ENCODE data around the gene BANP.

BANP gene

DNA sequence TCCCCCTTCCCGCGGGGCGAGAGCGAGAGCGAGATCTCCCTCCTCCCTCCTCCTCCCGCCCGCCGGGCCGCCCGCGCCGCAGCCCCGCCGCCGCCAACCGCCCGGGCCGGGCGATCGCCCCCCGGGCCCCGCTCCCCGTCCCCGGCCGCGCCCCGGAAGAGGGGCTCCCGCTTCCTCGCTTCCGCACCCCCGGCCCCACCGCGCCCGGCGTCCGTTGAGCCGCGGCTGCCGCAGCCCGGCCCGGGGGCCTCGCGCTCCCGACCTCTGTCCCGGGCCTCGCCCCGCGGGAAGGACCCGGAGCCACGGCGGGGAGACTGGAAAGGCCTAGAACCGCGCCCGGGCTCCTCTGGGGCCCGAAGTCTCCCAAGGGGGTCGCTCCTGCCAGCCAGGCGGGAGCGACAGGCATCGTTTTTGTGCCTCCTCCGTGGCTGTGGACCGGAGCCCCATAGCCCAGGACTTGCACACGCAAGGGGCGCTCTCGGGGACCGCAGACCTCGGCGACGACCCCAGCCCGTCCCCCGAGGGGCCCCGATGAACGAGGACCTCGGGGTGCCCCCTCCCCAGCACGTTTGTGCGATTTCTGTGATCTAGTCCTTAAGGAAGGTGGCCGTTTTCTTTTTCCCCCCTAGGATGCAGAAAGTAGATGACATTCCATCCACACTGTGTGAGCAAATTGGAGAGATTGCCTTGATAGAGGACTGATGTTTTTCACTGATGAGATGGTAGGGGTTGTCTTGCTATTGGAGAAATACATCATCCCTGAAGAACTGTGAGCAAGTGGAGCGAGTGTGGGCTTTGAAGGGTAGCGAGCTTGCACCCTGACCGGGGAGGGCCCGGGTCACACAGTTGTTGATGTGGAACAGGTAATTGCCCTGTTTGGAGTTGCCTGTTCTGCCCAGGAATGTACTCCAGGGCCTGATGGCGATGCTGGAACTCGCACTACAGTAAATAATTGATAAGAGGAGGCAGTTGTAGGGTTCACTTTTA lies 611 bp downstream of the BANP start:
- DNase-seq: peak; percentile 47

DNA sequence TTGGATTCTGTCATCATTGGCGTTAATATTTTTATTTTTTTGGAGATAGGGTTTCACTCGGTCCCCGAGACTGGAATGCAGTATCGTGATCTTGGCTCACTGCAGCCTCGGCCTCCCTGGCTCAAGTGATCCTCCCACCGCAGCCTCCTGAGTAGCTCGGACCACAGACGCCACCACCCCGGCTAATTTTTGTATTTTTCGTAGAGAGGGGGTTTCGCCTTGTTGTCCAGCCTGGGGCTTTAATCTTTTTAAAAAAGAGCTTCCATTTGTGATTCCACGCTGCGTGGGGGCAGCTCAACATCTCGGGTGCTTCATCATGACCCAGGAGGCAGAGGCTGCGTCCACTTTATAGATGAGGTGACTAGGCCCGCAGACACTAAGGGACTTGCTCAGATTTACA lies 1.5 kb downstream of the BANP start:
- DNase-seq: no peak

DNA sequence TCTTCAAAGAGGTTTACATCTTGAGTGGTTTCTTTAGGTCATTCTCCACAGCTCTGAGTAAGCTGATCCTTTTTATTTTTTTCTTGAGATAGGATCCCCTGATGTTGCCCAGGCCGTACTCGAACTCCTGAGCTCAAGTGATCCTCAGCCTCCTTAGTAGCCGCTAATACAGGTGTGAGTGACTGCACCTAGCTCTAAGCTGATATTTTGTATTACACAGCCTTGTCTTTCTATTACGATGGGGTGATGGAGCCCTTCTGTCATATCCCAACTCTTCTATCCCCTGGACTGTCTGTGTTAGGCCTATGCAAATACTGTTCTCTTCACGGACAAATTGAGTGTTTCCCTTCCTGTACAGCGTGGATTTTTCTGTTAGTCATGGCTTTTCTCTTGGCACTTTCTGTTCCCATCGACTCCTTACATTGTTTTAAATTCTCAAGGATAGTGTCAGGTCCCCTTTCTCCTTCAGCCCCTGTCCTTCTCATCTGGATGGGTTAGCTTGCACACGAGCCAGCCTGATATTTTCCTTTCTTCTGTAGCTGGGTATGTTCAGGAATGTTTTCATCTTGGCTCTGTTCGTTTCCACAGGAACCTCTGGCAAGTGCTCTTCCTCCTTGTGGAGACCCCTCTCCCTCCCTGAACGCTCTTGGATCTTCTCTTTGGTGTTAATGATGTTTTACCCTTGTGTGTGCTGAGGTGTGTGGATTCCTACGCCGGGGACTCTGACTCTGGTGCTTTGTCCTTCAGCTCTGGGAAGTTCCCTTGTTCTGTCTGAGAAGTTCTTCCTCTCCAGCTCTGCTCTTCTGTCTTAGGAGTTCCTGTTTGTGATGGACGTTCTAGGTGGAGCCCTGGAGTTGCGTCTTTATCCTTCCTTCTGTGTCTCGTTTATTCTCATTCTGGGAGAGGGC lies 2.3 kb downstream of the BANP start:
- DNase-seq: no peak

DNA sequence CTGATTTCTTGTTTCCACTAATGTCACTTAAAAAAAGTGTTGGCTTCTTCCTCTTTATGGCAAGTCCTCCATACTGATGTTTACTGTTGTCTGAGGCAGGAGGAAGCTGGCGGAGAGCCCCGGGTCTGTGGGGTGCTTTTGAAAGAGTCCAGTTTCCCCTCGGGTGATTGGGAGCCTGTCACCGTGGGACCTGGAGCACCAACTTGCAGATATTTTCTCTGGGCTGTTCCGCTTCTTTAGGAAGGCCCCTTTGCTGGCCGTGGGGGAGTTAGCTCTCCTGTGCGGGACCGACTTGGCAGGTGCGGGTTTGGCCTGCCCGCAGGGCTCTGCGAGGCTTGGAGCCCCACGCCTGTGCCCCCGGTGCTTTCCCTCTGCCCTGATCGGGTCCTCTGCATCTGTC lies 3.1 kb downstream of the BANP start:
- no peak for DNase-seq

DNA sequence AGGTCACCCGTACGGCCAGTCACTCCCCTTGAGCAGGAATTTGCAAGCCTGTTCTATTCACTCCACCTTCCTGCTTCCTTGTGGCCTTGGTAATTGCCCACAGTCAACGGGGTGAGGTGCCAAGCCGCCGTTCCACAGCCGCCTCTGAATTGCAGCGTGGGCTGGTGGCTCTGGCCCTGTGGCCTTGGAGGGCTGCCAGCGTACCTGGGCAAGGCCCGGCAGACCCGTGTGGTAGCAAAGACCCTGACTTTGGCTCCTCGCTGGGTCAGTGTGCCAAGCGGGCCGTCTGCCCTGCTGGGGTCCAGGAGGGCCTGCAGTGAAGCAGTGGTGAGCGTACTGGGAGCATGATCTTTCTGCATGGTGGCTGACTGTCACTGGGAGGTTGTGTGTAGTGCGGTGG lies 3.6 kb downstream of the BANP start:
- no peak for DNase-seq

DNA sequence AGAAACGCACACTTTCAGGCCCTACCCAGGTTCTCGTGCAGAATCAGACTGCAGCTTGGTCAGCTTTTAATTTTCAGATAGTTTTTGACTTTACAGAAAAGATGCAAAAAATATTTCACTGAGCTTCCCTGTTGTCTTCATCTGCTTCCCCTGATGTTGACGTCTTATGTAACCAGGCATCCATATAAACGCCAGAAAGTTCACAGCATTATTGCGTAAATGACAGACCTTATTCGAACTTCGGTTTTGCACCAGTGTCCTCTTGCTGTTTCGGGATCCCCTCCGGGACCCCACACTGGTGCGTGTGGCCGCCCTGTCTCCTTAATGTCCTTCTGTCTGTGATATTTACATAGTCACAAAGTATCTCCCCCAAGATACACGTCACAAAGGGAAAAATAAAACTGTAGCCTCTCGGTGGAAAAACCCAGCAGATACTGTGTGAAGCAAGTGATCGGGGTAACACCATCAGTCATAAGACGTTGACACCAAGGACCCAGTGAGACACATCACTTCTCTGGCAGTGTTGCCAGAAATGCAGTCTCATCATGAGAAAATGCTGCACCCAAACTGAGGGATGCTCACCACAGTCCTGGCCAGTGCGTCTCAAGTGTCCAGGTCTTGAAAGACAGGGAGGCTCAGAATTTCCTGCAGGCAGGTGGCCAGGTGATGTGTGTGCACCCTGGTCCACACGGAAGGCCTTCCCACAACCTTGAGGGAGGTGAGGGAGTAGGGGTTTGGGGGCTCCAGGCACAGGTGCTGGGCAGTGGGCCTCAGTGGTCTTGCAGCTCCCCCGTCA lies 4.3 kb downstream of the BANP start:
- DNase-seq: no peak

DNA sequence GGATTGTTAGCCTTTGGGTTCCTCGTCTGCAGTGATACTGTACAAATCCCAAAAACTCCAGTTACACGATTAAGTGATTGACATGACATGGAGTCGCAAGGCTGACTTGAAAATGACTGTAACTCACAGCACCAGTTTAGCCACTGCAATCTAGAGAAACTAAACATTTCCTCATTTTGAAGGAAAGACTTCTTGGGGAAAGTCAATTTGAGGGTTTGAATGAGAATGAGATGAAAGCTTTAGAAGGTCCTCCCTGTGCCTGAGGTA lies 4.8 kb downstream of the BANP start:
- no peak for DNase-seq

DNA sequence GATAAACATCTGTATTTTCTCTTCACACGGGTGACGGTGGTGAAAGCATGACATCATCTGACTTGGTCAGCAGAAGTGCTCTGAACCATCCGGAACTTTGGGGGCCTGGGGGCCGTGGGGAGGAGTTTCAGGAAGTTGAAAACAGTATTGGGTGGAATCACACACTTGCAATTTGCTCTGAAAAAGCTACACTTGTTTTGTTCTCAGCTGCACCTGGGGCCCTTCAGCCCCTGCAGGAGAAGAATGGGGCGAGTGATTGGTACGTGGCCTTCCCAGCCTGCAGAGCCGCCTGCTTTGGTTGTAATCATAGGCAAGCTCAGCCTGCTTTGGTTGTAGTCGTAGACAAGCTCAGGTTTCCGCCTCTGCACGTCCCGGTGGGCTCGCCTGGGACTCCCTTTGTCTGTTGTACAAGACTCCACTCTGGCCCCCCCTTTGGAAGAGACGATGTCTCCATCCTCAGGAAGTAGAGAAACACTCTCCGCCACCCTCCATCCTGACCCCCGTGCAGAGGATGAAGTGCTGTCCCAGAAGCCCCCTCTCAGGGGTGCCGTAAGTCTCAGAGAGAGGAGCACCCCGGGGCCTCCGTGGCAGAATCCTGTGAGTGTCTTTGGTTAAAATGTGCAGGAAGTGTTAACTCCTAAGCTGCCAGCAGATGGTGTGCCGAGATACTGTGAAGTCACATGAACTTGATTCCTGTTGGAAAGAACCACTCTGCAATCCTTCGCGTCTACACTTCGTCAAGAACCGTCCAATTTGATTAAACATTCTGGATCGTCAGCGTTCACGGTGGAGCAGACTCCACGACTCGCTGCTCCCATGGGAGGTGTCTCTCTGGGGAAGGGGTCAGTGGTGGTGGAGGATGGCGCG lies 5.4 kb downstream of the BANP start:
- peak; percentile 77 for DNase-seq

DNA sequence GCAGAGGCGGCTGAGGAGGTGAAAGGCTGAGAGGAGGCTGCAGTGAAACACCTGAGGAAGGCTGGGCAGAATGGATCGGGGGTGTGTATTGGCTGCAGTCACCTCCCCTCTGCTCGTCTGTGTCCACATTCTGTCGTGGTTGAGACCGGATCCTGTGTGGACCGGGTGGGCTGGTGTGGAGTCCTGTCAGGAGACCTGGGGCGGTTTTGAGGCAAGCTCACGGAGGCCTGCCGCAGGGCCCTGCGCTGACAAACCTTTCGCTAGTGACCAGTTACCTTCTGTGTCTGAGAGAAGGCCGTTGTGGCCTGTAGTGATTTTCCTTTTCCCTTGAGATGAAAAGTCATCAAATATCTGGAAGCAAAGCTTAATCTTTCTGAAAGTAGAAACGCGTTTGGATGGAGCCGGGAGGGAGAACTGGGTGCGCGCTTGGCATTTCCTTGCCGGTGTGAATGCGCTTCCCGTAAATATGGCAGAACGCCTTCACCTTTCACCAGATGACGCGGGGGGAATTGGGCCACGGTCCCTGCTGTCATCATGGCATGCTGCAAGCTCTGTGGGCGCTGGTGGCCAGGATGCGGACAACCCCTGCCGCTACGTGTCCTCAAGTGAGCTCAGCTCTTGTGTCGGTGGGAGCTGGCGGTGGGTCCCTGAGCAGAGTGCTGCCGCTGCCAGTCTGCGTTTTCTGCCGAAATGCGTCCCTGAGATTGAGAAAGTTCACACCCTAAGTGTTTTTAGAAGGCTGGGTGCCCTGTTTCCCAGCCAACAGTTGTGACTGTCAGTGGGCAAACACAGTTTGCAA lies 6.3 kb downstream of the BANP start:
- DNase-seq: no peak

DNA sequence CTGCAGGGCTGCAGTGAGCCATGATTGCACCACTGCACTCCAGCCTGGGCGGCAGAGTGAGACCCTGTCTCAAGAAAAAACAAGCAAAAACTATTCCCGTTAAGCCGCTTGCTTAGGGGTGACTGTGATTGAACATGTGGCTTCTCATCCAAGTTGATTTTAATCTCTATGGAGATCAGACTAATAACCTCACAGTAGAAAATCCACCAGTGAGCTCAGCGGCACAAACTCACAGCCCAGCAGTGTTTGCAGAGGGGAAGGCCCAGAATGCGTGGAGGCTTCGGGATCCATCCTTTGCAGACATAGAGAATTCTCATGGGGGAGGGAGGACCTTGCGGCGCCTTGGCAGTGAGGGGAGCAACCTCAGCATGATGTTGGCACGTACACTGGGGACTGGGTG lies 7.4 kb downstream of the BANP start:
- DNase-seq: no peak

DNA sequence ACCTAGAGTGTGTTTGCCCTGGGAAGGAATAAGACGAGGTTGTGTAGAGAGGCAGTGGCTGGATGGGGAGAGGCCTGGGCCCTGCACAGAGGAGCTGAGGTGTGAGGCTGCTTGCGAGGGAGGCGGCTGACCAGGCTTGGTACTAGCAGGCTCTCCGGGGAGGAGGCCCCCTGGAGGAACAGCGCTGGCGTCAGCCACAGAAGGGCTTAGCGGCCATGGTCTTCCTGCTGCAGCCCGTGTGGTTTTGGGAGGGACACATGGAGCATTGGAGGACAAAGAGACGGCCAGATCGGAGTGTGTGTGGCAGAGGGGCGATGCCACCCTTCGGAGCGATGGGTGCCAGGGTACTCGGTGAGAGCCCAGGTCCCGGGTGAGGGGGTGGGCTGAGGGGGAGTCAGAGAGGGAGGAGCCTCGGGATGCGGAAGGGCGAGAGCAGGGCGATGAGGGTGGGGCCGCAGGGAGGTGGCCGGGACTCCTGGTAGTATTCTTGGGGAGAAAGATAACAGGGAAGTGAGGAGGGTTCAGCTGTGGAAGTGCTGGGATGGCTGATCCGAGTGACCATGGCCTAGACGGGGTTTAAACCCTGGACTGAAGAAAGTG lies 8.3 kb downstream of the BANP start:
- no peak for DNase-seq

DNA sequence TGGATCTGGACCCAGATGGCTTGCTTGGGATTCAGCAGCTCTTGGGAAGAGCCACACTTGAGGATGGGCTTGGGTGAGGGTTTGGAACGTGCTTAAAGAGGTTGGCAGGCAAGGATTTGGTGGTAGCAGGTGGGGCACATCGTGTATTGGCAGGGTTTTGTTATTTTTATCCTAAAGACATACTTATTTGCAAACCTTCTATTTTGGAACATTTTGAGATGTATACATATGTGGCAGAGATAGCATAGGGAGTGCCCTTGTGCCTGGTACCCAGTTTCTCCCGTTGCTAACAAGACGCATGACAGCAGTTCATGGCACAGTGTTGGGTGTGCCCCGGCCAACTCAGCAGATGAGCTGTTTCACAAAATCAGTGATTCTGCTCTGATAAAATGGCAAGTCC lies 9.1 kb downstream of the BANP start:
- DNase-seq: no peak

DNA sequence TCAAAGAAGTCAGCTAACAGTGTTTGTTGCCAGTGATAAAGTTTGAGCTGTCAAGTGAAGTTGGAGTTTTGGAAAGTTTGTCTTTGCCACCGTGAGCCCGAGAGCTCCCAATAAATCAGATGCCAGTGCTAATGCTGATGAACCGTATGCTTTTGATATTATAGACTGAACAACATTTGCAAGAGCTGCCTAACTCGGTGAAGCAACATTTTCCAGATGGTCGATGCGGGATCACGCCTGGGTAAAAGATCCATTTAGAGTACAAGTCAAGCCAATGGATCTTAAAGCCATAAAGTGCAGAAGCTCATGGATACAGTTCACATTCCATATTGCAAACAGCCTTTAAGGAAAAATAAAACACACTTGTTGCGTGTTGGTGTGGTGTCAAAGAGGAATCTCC lies 9.6 kb downstream of the BANP start:
- no peak for DNase-seq

DNA sequence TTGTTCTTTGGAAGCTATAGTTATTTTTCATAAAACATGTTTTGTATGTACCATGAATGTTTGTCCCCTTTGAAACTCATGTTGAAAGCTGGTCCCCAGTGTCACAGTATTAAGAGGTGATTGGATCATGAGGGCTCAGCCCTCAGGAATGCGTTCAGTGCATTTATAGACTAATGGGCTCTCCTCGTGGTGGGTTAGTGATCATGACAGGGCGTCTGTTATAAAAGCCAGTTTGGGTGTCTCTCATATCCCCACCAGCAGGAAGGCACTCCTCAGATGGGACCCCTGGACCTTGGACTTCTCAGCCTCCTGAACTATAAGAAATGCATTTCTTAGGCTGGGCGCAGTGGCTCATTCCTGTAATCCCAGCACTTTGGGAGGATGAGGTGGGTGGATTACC lies 10.4 kb downstream of the BANP start:
- DNase-seq: no peak

DNA sequence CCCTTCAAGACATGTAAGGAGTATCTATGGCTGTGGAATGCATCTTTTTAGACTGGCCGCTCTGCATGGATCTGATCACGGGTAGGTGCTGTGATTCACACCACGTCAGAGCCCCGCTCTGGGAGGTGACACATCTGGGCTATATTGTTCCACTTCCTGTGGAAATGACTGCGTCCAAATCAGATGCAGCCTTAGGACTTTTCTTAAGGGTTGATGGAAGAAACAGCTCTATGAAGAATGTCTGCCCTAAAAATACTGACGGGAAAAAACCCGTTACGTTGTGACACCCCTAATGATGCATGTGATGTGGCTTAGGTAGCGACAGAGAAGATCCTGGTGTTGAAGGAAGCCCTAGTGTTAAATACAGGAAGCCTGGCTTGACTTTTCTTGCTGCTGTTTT lies 12.2 kb downstream of the BANP start:
- DNase-seq: no peak

DNA sequence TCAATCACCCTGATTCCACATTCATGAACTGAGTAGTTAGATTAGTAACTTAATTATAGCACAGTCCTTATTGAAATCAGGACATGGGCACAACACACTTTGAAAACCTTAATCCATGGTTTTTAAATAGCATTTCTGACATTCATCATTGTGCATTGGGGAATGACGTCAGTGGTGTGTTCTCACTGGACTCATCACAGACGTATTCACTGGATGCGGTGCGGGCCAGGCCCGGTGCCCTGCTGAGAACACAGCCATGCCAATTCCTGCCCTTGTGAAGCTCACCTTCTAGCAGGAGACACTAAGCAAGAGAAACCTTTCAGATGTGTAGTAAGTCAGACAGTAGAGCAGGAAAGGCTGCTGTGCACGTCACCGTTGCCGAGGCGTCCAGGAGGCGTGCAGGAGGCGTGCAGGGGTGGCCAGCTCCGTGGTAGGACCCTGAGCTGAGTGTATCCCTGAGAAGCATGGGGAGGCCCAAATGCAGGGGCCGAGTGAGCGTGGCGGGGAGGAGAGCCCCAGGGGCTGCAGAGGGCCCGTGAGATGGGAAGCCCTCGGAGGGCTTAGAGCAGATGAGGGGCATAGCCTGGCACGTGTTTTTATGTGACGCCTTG lies 12.9 kb downstream of the BANP start:
- DNase-seq: no peak

DNA sequence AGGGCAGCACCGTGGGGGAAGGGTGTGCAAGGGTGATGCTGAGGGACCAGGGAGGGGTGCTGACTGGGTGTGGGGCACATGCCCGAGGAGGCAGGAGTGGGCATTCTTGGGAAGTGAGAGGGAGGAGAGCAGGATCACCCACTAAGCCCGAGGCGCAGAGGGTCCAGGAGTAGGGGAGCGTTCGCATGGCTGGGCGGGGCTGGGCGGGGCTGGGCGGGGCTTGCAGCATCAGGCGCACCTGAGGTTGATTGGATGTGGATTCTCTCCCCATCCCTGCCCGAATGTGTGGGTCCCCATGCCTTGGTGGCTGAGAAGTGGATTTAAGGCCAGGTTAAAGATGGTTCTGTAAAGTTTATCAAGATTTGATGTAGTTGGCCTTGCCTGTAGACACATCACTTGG lies 14.2 kb downstream of the BANP start:
- no peak for DNase-seq

DNA sequence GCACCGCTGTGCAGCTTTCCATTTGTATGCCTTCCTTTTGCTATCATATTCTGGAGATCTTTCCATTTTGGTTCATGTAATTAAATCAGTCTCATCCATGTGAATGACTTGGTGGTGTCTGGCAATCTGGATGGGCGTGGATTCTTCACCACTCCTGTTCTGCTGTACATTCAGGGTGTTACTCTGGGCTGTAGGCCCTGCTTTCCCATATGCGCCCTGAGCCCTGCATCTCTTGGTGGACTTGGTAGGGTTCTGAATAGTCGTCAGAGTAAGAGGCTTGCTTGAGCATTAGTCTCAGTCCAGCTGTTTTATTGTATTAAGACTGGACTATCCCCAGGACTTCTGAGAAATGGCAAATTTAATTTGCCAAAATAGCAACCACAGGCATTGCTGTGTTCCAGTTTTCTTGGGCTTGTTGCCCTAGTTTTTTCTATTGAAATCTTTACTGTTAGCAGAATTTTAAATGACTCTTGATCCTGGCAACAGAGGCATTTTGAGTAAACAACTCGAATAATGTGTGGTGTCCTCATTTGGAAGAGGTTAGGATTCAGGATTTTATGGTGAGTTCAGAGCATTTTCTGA lies 14.9 kb downstream of the BANP start:
- no peak for DNase-seq

DNA sequence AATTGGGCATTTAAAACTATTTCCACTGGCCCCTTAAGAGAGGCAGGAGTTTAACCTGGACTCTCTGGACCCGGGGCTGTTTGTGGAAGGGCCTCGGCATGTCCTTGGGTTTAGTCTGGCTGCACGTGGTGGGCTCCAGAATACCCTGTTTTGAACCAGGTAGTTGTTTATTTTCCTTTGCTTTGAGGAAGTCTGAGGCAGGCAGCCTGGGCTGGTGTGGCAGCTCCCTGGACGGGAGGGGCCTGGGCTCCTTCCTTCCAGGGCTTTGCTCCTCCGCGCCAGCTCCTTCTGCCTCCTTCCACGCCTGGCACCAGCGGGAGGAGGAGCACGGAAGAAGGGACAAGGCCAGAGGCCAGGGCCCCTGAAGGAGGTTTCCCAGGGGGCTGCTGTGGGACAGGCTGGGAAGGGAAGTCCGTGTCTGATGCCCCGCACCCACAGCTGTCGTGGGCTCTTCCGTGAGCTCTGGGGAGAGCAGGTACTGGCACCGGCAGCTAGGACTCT lies 15.5 kb downstream of the BANP start:
- no peak for DNase-seq

DNA sequence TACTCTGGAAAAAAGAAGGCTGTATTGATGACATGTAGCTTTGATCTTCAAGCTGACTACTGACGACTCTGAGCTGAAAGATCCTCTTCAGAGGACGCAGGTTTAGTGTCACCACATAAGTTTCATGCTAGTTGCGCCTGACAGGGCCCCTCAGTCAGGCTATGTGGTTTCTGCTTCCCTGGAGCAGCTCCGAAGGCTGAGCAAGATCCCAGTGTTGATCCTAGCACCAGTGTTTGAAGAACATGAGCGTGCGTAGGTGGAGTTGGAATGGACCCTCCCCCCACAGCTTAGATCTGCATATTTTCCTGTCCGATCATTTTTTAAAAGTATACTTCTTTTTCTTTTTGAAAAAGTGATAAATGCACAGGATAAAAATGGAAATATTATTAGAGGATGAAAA lies 17.3 kb downstream of the BANP start:
- no peak for DNase-seq
